Adipocyte (in vitro differentiated cells): Measurements from ENCODE around the gene PTRH1.

Source experiments
- DNase-seq: peaks from one replicate; pipeline ENCODE4 v3.0.0-alpha.2; 2015; ENCODE audit warnings: low read depth
- H3K27me3 ChIP-seq: replicated peaks from 2 replicates; pipeline ENCODE4 v1.7.0; 2013; ENCODE audit warnings: mild to moderate bottlenecking, low read length, moderate library complexity; ENCODE audit not compliant: control insufficient read depth, insufficient read depth
- H3K36me3 ChIP-seq: 2 replicates; pipeline ENCODE4 v1.7.0; 2013; ENCODE audit warnings: low read length, mild to moderate bottlenecking, moderate library complexity; ENCODE audit not compliant: control insufficient read depth, insufficient read depth, severe bottlenecking
- H3K4me1 ChIP-seq: 2 replicates; pipeline ENCODE4 v1.7.0; 2013; ENCODE audit warnings: mild to moderate bottlenecking, low read length, moderate library complexity; ENCODE audit not compliant: control insufficient read depth, insufficient read depth
- H3K4me3 ChIP-seq: 2 replicates; pipeline ENCODE4 v1.7.0; 2013; ENCODE audit warnings: mild to moderate bottlenecking, low read length, moderate library complexity
- H3K9ac ChIP-seq: 2 replicates; pipeline ENCODE4 v1.7.0; 2013; ENCODE audit warnings: mild to moderate bottlenecking, low read length, moderate library complexity
- H3K9me3 ChIP-seq: 2 replicates; pipeline ENCODE4 v1.7.0; 2013; ENCODE audit warnings: mild to moderate bottlenecking, low read length, moderate library complexity; ENCODE audit not compliant: control insufficient read depth

The PTRH1 gene

GRCh38 chr9:127664678-127665507 is 50.6 kb downstream of the PTRH1 start:
- no peak overlapping the region for H3K9ac ChIP-seq
- H3K9me3 ChIP-seq, result no peaks in the 10 kb centered on the region
- no peak overlapping the region for H3K4me3 ChIP-seq
- H3K4me1 ChIP-seq, result peaks cover 29% of the 10 kb centered on the region
- peaks cover 72% of the 10 kb centered on the region for H3K36me3 ChIP-seq
- peak; percentile 70 for DNase-seq
- H3K27me3 ChIP-seq, result no peaks in the 10 kb centered on the region

- Histone ChIP-seq H3K9me3 (no peaks in the 10 kb centered on the region), H3K27me3 (no peaks in the 10 kb centered on the region), H3K9ac (no peak overlapping the region), H3K36me3 (peaks cover 74% of the 10 kb centered on the region), H3K4me3 (no peak overlapping the region), H3K4me1 (peaks cover 29% of the 10 kb centered on the region)
- DNase-seq, result no peak
Observed at GRCh38 chr9:127664324-127664677, 51.2 kb downstream of the PTRH1 start.
